ENCODE measurements around the gene SLC35B2.

SLC35B2 gene

DNA sequence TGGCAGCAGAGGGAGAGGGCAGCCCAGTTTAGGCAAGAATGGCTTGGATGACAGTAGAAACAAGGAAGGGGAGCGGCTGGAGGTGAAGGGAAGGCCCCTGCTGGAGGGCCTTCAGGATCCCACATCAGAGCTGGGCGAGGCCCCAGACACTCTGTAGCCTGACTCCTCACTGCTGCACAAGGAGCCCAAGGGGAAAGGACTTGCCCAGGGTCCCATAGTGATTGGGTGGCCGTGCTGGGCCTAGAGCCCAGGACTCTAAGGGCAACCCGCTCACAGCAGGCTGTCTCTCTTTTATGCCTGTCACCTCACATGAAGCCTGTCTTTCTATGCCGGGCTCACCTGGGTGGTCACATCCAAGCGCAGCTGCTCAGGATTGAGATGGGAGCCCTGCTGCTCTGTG lies 46.5 kb upstream of the SLC35B2 start:
- no peak overlapping the region for H3K27ac ChIP-seq

DNA sequence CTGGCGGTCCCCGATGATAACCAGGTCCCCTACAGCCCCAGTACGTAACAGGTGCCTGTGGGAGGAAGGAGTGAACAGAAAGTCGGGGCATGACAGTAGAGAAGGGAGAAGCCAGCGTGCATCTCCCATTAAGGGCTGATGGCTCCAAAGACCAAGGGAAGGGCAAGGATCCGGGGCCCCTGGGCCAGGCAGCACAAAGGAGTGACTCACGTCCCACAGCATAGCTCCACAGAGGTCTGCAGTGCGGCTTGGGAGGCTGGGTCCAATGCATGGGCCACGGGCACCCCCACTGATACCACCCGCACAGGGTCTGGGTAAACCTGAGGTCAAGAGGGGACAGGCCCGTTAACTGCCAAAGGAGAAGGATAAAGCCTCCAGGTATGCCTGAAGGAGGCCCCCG lies 45.5 kb upstream of the SLC35B2 start:
- Histone ChIP-seq H3K4me3 (IDR thresholded peaks at IDR 0.05; ENCODE audit: insufficient read depth, low read depth, low read length) (no peak overlapping the region), H3K4me2 (no peak overlapping the region), H3K27ac (no peak overlapping the region), H3K36me3 (ENCODE audit: insufficient read depth) (no peaks in the 10 kb centered on the region; the same call in 1 of the 2 replicates), H4K20me1 (ENCODE audit: insufficient read depth) (no peaks in the 10 kb centered on the region), H3K4me1 (ENCODE audit: low read depth, poor library complexity, severe bottlenecking) (peaks cover 7% of the 10 kb centered on the region), H3K9ac (no peak overlapping the region), H3K79me2 (ENCODE audit: insufficient read depth, low read depth) (no peaks in the 10 kb centered on the region), H2AFZ (ENCODE audit: low read depth) (no peak overlapping the region), H3K27me3 (ENCODE audit: insufficient read depth, low read depth) (no peaks in the 10 kb centered on the region)
- TF ChIP-seq, protein P1, sequence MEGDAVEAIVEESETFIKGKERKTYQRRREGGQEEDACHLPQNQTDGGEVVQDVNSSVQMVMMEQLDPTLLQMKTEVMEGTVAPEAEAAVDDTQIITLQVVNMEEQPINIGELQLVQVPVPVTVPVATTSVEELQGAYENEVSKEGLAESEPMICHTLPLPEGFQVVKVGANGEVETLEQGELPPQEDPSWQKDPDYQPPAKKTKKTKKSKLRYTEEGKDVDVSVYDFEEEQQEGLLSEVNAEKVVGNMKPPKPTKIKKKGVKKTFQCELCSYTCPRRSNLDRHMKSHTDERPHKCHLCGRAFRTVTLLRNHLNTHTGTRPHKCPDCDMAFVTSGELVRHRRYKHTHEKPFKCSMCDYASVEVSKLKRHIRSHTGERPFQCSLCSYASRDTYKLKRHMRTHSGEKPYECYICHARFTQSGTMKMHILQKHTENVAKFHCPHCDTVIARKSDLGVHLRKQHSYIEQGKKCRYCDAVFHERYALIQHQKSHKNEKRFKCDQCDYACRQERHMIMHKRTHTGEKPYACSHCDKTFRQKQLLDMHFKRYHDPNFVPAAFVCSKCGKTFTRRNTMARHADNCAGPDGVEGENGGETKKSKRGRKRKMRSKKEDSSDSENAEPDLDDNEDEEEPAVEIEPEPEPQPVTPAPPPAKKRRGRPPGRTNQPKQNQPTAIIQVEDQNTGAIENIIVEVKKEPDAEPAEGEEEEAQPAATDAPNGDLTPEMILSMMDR (conservative IDR thresholded peaks at IDR 0.05; ENCODE audit: low read depth, low read length), result no peak

More for the DNA sequence above, 46.5 kb upstream of the SLC35B2 start:
- Histone ChIP-seq H3K79me2 (ENCODE audit: insufficient read depth, low read depth) (no peaks in the 10 kb centered on the region), H3K4me2 (no peak overlapping the region), H3K27me3 (ENCODE audit: insufficient read depth, low read depth) (no peaks in the 10 kb centered on the region), H3K36me3 (ENCODE audit: insufficient read depth) (no peaks in the 10 kb centered on the region; the same call in 1 of the 2 replicates), H2AFZ (ENCODE audit: low read depth) (no peak overlapping the region), H3K4me3 (IDR thresholded peaks at IDR 0.05; ENCODE audit: insufficient read depth, low read depth, low read length) (no peak overlapping the region), H3K9ac (no peak overlapping the region), H3K4me1 (ENCODE audit: low read depth, poor library complexity, severe bottlenecking) (peaks cover 7% of the 10 kb centered on the region), H4K20me1 (ENCODE audit: insufficient read depth) (no peaks in the 10 kb centered on the region)
- TF ChIP-seq, protein P1 (conservative IDR thresholded peaks at IDR 0.05; ENCODE audit: low read depth, low read length), result no peak

DNA sequence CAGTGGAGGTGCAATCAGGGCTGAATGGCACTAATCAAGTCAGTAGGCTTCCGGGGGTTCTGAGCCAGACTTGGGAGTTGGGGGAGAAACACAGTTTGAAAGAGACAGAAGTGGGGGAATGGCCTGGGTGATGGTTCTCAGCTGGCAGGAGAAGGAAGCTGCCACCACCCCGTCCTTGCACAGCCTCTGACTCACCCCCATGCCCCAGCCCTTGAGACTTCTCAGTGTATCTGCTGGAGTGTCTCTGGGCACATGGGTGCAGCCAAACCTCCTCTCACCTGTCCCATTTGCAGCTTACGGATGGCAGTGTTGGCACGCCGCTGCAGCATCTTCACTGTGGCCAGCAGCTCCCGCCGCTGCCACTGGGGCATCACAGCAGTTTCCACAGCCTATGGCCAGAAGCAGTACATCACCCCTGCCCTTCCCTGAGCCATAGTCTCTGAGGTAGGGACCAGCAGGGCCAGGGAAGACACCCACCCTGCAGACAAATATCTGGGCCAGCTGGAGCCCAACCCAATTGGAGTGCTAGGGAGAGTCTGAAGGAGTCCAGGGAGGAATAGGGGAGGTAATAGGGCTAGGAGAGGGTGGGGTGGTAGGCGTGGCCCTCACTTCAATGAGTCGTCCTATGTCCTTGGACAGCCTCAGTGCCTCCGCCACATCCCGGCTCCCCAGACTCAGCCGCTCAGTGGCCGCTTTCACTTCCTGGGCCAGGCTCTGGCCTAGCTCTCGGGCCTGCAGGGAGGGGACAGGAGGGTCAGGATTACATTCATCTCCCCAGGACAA lies 44.6 kb upstream of the SLC35B2 start:
- Histone ChIP-seq H3K36me3 (ENCODE audit: insufficient read depth) (no peaks in the 10 kb centered on the region), H2AFZ (ENCODE audit: low read depth) (no peak overlapping the region)

DNA sequence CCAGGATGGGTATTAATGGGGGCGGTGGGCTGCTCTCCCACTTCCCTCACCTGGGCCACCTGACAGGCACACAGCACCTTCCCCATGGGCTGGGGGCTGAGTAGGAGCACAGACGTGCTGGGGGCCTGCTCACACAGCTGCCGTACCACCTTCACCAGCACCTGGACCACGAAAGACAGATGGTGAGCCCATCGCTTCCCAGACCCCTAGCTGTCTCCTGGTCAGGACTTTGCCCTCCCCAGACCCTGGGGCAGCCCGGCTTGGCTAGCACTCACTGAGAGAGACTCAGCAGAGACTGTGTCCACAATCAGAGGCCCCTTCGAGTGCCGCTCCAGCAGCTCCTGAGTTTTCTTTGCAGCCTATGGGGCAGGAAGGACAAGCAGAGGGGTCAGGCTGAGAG lies 43.8 kb upstream of the SLC35B2 start:
- Histone ChIP-seq H2AFZ (ENCODE audit: low read depth) (no peak overlapping the region), H3K36me3 (ENCODE audit: insufficient read depth) (no peaks in the 10 kb centered on the region), H3K27me3 (ENCODE audit: insufficient read depth, low read depth) (peaks cover 5% of the 10 kb centered on the region; the same call in 1 of the 2 replicates), H3K4me2 (no peak overlapping the region), H3K27ac (no peak overlapping the region), H4K20me1 (ENCODE audit: insufficient read depth) (no peaks in the 10 kb centered on the region), H3K79me2 (ENCODE audit: insufficient read depth, low read depth) (no peaks in the 10 kb centered on the region), H3K9ac (no peak overlapping the region), H3K4me1 (ENCODE audit: low read depth, poor library complexity, severe bottlenecking) (peaks cover 7% of the 10 kb centered on the region), H3K4me3 (IDR thresholded peaks at IDR 0.05; ENCODE audit: insufficient read depth, low read depth, low read length) (no peak overlapping the region)
- TF ChIP-seq, protein P1 (conservative IDR thresholded peaks at IDR 0.05; ENCODE audit: low read depth, low read length), result no peak

More for the DNA sequence above, 44.6 kb upstream of the SLC35B2 start:
- Histone ChIP-seq H3K4me2 (no peak overlapping the region), H4K20me1 (ENCODE audit: insufficient read depth) (no peaks in the 10 kb centered on the region), H3K4me1 (ENCODE audit: low read depth, poor library complexity, severe bottlenecking) (peaks cover 7% of the 10 kb centered on the region), H3K79me2 (ENCODE audit: insufficient read depth, low read depth) (no peaks in the 10 kb centered on the region), H3K27me3 (ENCODE audit: insufficient read depth, low read depth) (0 out of 2 replicates have a peak, but pooled peaks cover 4% of the 10 kb centered on the region), H3K4me3 (IDR thresholded peaks at IDR 0.05; ENCODE audit: insufficient read depth, low read depth, low read length) (no peak overlapping the region), H3K9ac (no peak overlapping the region), H3K27ac (no peak overlapping the region)
- TF ChIP-seq, protein P1 (conservative IDR thresholded peaks at IDR 0.05; ENCODE audit: low read depth, low read length), result no peak
